Right lobe of liver (tissue), 6 donors: ENCODE measurements around the gene VSNL1. TPM values are rescaled to one million over a fixed set of nuclear protein-coding genes. Genes with fewer than 3 reads are reported as not detected.

Experiments
- ATAC-seq, 4 donors: fragments of 200-7000 bp; cut with Tn5 transposase; one replicate each; pipeline ENCODE4 v1.9.1; 2020; ENCODE audit warnings: mild to moderate bottlenecking in 4 of 4, moderate library complexity in 4 of 4
- DNase-seq, 3 donors: peaks; one replicate each; pipeline ENCODE4 v3.0.0-alpha.2; 2020
- H3K27ac ChIP-seq, 3 donors: fragments of 200-600 bp; one replicate each; pipeline ENCODE4 v1.8.0; 2022
- H3K27me3 ChIP-seq, 2 donors: fragments of 200-600 bp; one replicate each; pipeline ENCODE4 v1.8.0; 2022
- H3K36me3 ChIP-seq, 4 donors: fragments of 200-600 bp; sonication (generic) in 1 of 4; one replicate each; pipeline versions ENCODE4 v1.5.1 to v1.8.0; 2017 to 2022; ENCODE audit warnings: control low read depth in 1 of 4
- H3K4me1 ChIP-seq, 4 donors: fragments of 200-600 bp; sonication (generic) in 1 of 4; one replicate each; pipeline versions ENCODE4 v1.5.1 to v1.8.0; 2017 to 2022; ENCODE audit warnings: control low read depth in 1 of 4
- H3K4me3 ChIP-seq, 3 donors: fragments of 200-600 bp; one replicate each; pipeline ENCODE4 v1.8.0; 2022
- H3K9me3 ChIP-seq, 4 donors: fragments of 200-600 bp; sonication (generic) in 1 of 4; one replicate each; pipeline versions ENCODE4 v1.5.1 to v1.8.0; 2017 to 2022; ENCODE audit warnings: control low read depth in 1 of 4
- CTCF ChIP-seq, 4 donors: fragments of 200-600 bp in 3 of 4; fragments of 450-650 bp in 1 of 4; IDR thresholded peaks; one replicate each; pipeline versions ENCODE4 v1.5.1 to v1.8.0; 2016 to 2022; ENCODE audit warnings: antibody characterized with exemption in 4 of 4, mild to moderate bottlenecking in 2 of 4
- POLR2A ChIP-seq: fragments of 450-650 bp; IDR thresholded peaks from one replicate; pipeline ENCODE4 v1.6.1; 2017; ENCODE audit warnings: antibody characterized with exemption, mild to moderate bottlenecking
- WGBS: methylation state at CpG from one replicate; pipeline ENCODE4 v1.1.6; 2018; ENCODE audit warnings: low coverage, low lambda C conversion rate; ENCODE audit not compliant: insufficient coverage; ENCODE audit errors: missing lambda C conversion rate; 5-methylcytosine and 5-hydroxymethylcytosine counted together
- intact Hi-C, 2 donors: fragments of 100-400 bp; cut with DNase I; formaldehyde crosslinking; loops; one replicate each; pipeline versions ENCODE4 v1.11.2 to v1.14.1; 2022
- total RNA-seq, 6 experiments: library from RNA; depleted of rRNA in 2 of 6; stranded (reverse); fragments of >200 nt in 2 of 6; fragmentation: NEBNext Ultra II Directional in 3 of 6; extraction: Animal tissue kit (Norgen Biotek cat#: 25700) in 3 of 6; gene quantifications; one replicate each; pipeline versions ENCODE4 v1.1.0 to v1.2.4, GENCODE V29; 2016 to 2023
- donor health status: DM: no; HTN: yes; CAD: no.
- donor health status: DM: no; HTN: no; CAD: no.
- donor health status: DM: no; HTN: no; CAD: no.
- donor health status: DM: no; HTN: yes; CAD: no.
- donor health status: DM: no; HTN: yes; CAD: no.

Gene VSNL1
- total RNA-seq, 6 experiments from 2014 or later, result 2.1 to 12.1 (median 4.3) TPM

- 96% methylated on average over 3 of the region's 5 CpGs for WGBS
- H3K27ac ChIP-seq, result no peak overlapping the region
- TF ChIP-seq POLR2A (no peak), CTCF (IDR thresholded peaks at IDR 0.05) (no peak)
- H3K27me3 ChIP-seq, result no peaks in the 10 kb centered on the region
- no peaks in the 10 kb centered on the region for H3K9me3 ChIP-seq
- no peaks in the 10 kb centered on the region for H3K36me3 ChIP-seq
- DNase-seq (no peak), ATAC-seq (no peak)
- intact Hi-C loops, result no loop called here
- no peak overlapping the region for H3K4me3 ChIP-seq
- H3K4me1 ChIP-seq, result no peaks in the 10 kb centered on the region
Observed at GRCh38 chr2:17617516-17617915, 77.0 kb downstream of the VSNL1 start.

- H3K4me3 ChIP-seq, result no peak overlapping the region
- DNase-seq (no peak), ATAC-seq (no peak)
- no peaks in the 10 kb centered on the region for H3K9me3 ChIP-seq
- intact Hi-C loops, result no loop called here
- H3K36me3 ChIP-seq, result no peaks in the 10 kb centered on the region
- H3K27ac ChIP-seq, result no peak overlapping the region
- TF ChIP-seq POLR2A, result no peak
- no peak for TF ChIP-seq CTCF (IDR thresholded peaks at IDR 0.05)
- 0% methylated on average over 1 of the region's 1 CpG for WGBS
- no peaks in the 10 kb centered on the region for H3K27me3 ChIP-seq
- H3K4me1 ChIP-seq, result no peaks in the 10 kb centered on the region
Observed at GRCh38 chr2:17617955-17618354, 77.5 kb downstream of the VSNL1 start.

GRCh38 chr2:17620280-17620679 lies 79.8 kb downstream of the VSNL1 start:
- Histone ChIP-seq H3K36me3 (no peaks in the 10 kb centered on the region), H3K4me1 (no peaks in the 10 kb centered on the region), H3K27me3 (no peaks in the 10 kb centered on the region), H3K9me3 (no peaks in the 10 kb centered on the region), H3K27ac (no peak overlapping the region), H3K4me3 (no peak overlapping the region)
- intact Hi-C loops, result no loop called here
- 83% methylated on average over 1 of the region's 6 CpGs for WGBS
- TF ChIP-seq POLR2A (no peak), CTCF (IDR thresholded peaks at IDR 0.05) (no peak)
- no peak for DNase-seq
- ATAC-seq, result no peak

- ATAC-seq, result no peak
- no peaks in the 10 kb centered on the region for H3K4me1 ChIP-seq
Observed at GRCh38 chr2:17620841-17621240, 80.3 kb downstream of the VSNL1 start.

More at GRCh38 chr2:17620841-17621240, 80.3 kb downstream of the VSNL1 start:
- no peaks in the 10 kb centered on the region for H3K9me3 ChIP-seq
- H3K4me3 ChIP-seq, result no peak overlapping the region
- DNase-seq, result no peak
- intact Hi-C loops, result no loop called here
- H3K27me3 ChIP-seq, result no peaks in the 10 kb centered on the region
- TF ChIP-seq CTCF (IDR thresholded peaks at IDR 0.05) (no peak), POLR2A (no peak)
- no peaks in the 10 kb centered on the region for H3K36me3 ChIP-seq
- H3K27ac ChIP-seq, result no peak overlapping the region
